Measurements from ENCODE around the gene DIAPH2. TPM values are rescaled to one million over a fixed set of nuclear protein-coding genes. Genes with fewer than 3 reads are reported as not detected.

Gene DIAPH2
- total and polyA plus RNA-seq, 2 experiments from 2014 or later: 16.2 to 56.6 TPM

- TF ChIP-seq CREB1 (CRISPR knock-in tag; IDR thresholded peaks at IDR 0.05; ENCODE audit: low read depth) (no peak), ZNF114 (CRISPR knock-in tag; IDR thresholded peaks at IDR 0.05) (no peak), ETS1 (IDR thresholded peaks at IDR 0.05) (no peak), POLR2AphosphoS5 (IDR thresholded peaks at IDR 0.05; ENCODE audit: low read depth) (no peak)
Measured at GRCh38 chrX:96771486-96771885, 86.8 kb downstream of the DIAPH2 start (continued).

- Histone ChIP-seq H3K27me3 (ENCODE audit: insufficient read depth) (no peaks in the 10 kb centered on the region), H3K27ac (ENCODE audit: low read depth) (no peak overlapping the region), H3K4me1 (ENCODE audit: insufficient read depth) (no peaks in the 10 kb centered on the region), H3K4me3 (no peak overlapping the region), H3K9me2 (ENCODE audit: insufficient read depth) (no peaks in the 10 kb centered on the region), H2AFZ (no peak overlapping the region), H3K36me3 (ENCODE audit: insufficient read depth) (no peaks in the 10 kb centered on the region), H4K20me1 (replicated peaks; ENCODE audit: insufficient read depth) (no peaks in the 10 kb centered on the region), H3F3A (replicated peaks; ENCODE audit: low read depth) (no peaks in the 10 kb centered on the region), H3K79me2 (replicated peaks; ENCODE audit: insufficient read depth) (no peaks in the 10 kb centered on the region), H3K4me2 (no peak overlapping the region)
- ATAC-seq (no peak), DNase-seq (ENCODE audit: low spot score) (no peak)
- no peaks in the 10 kb centered on the region for H3K9me3 Mint-ChIP-seq
- H3K4me3 Mint-ChIP-seq: no peak overlapping the region
- H3K27ac Mint-ChIP-seq: no peak overlapping the region
- peaks cover under 1% of the 10 kb centered on the region; the same call in 1 of the 3 replicates for H3K4me1 Mint-ChIP-seq
- no peaks in the 10 kb centered on the region for H3K27me3 Mint-ChIP-seq (ENCODE audit: insufficient read depth, low read depth, poor library complexity)
- H3K36me3 Mint-ChIP-seq (ENCODE audit: low read depth): no peaks in the 10 kb centered on the region
- TF ChIP-seq NANOG (IDR thresholded peaks at IDR 0.05; ENCODE audit: borderline replicate concordance) (no peak), EZH2 (IDR thresholded peaks at IDR 0.05; ENCODE audit: low read depth, unreplicated experiment) (no peak), ETS1 (IDR thresholded peaks at IDR 0.05) (no peak), ZNF114 (CRISPR knock-in tag; IDR thresholded peaks at IDR 0.05) (no peak), JUNB (IDR thresholded peaks at IDR 0.05; ENCODE audit: unreplicated experiment) (no peak), ZNF331 (CRISPR knock-in tag; IDR thresholded peaks at IDR 0.05; ENCODE audit: low read depth) (no peak), STAT1 (IDR thresholded peaks at IDR 0.05; ENCODE audit: unreplicated experiment) (no peak), ZNF462 (CRISPR knock-in tag; IDR thresholded peaks at IDR 0.05) (no peak), CREB1 (CRISPR knock-in tag; IDR thresholded peaks at IDR 0.05; ENCODE audit: low read depth) (no peak), EZH2phosphoT487 (IDR thresholded peaks at IDR 0.05; ENCODE audit: unreplicated experiment) (no peak), CTCF (conservative IDR thresholded peaks at IDR 0.05; ENCODE audit: low read depth in 2 of 2) (no peak), POLR2AphosphoS5 (IDR thresholded peaks at IDR 0.05; ENCODE audit: low read depth) (no peak)
Measured at GRCh38 chrX:96774116-96774515, 89.5 kb downstream of the DIAPH2 start.

Measured in GM23338 (cell line).